PC-3 (cell line): Measurements from ENCODE around the gene LFNG. TPM values are rescaled to one million over a fixed set of nuclear protein-coding genes. Genes with fewer than 3 reads are reported as not detected.

Experiments
- ATAC-seq: fragments of 200-7000 bp; cut with Tn5 transposase; 2 replicates; pipeline ENCODE4 v1.9.1; 2020; ENCODE audit warnings: mild to moderate bottlenecking, moderate library complexity
- BruUV-seq: library from RNA; stranded (reverse); fragments of 400-500 nt; replicated peaks from 2 replicates; lab custom pipeline; 2021; lab: Mats Ljungman, UMichigan
- CTCF ChIA-PET: fragments of 300-600 bp; sonication (Branson Sonifier 250); formaldehyde crosslinking; loops from one replicate; lab custom pipeline; 2022; ENCODE audit warnings: antibody characterized with exemption; lab: Charles Lee
- POLR2A ChIA-PET: fragments of 300-600 bp; sonication (Branson Sonifier 250); formaldehyde crosslinking; loops from one replicate; lab custom pipeline; 2022; ENCODE audit warnings: antibody characterized with exemption; ENCODE audit not compliant: unreplicated experiment; lab: Charles Lee
- DNase-seq: peaks from one replicate; pipeline ENCODE4 v3.0.0-alpha.2; 2015
- H2AFZ ChIP-seq: fragments of 300-600 bp; sonication (generic); 2 replicates; pipeline ENCODE4 v1.6.0; 2016; ENCODE audit warnings: antibody characterized with exemption, low read length
- H3F3A ChIP-seq: fragments of 300-600 bp; sonication (generic); one replicate; pipeline ENCODE4 v1.6.0; 2017; ENCODE audit warnings: antibody characterized with exemption, low read length, control low read depth, mild to moderate bottlenecking; ENCODE audit not compliant: unreplicated experiment
- H3K27ac ChIP-seq: fragments of 300-600 bp; sonication (generic); 2 replicates; pipeline ENCODE4 v1.5.1; 2016; ENCODE audit warnings: mild to moderate bottlenecking, low read length
- H3K27me3 ChIP-seq: fragments of 300-600 bp; sonication (generic); 2 replicates; pipeline ENCODE4 v1.6.1; 2016; ENCODE audit warnings: low read length, mixed read lengths
- H3K36me3 ChIP-seq: fragments of 300-600 bp; sonication (generic); 2 replicates; pipeline ENCODE4 v1.6.1; 2016; ENCODE audit warnings: low read depth, mixed run types, low read length, mixed read lengths
- H3K4me1 ChIP-seq: fragments of 300-600 bp; sonication (generic); 2 replicates; pipeline ENCODE4 v1.5.1; 2016; ENCODE audit warnings: low read length; ENCODE audit not compliant: insufficient read depth
- H3K4me2 ChIP-seq: fragments of 300-600 bp; sonication (generic); 2 replicates; pipeline ENCODE4 v1.6.0; 2016; ENCODE audit warnings: low read length
- H3K4me3 ChIP-seq: fragments of 300-600 bp; sonication (generic); 2 replicates; pipeline ENCODE4 v1.5.1; 2016; ENCODE audit warnings: mild to moderate bottlenecking, low read length, mixed read lengths
- H3K79me2 ChIP-seq: fragments of 300-600 bp; sonication (generic); 2 replicates; pipeline ENCODE4 v1.6.1; 2017; ENCODE audit warnings: low read length, mixed read lengths
- H3K9ac ChIP-seq: fragments of 300-600 bp; sonication (generic); 2 replicates; pipeline ENCODE4 v1.6.0; 2016; ENCODE audit warnings: mild to moderate bottlenecking, low read length
- H3K9me2 ChIP-seq: fragments of 300-600 bp; sonication (generic); replicated peaks from 2 replicates; pipeline ENCODE4 v1.6.1; 2016; ENCODE audit warnings: mixed run types, low read length, mixed read lengths
- H3K9me3 ChIP-seq: fragments of 300-600 bp; sonication (generic); 2 replicates; pipeline ENCODE4 v1.6.1; 2016; ENCODE audit warnings: low read length, mixed read lengths
- H4K20me1 ChIP-seq: fragments of 300-600 bp; sonication (generic); 2 replicates; pipeline ENCODE4 v1.6.1; 2016; ENCODE audit warnings: low read length, mixed read lengths
- EZH2 ChIP-seq: fragments of 300-600 bp; sonication (generic); IDR thresholded peaks from one replicate; pipeline ENCODE4 v1.6.1; 2017; ENCODE audit warnings: antibody characterized with exemption, mild to moderate bottlenecking, low read length; ENCODE audit not compliant: unreplicated experiment
- EZH2phosphoT487 ChIP-seq: fragments of 300-600 bp; sonication (generic); IDR thresholded peaks from 2 replicates; pipeline ENCODE4 v1.6.1; 2018; ENCODE audit warnings: mild to moderate bottlenecking, antibody characterized with exemption, low read length, borderline replicate concordance
- intact Hi-C: fragments of 100-400 bp; cut with micrococcal nuclease; formaldehyde crosslinking; loops from 2 replicates; pipeline ENCODE4 v1.9.0; 2023
- total RNA-seq: library from RNA; depleted of rRNA; stranded (reverse); fragments of >200 nt; gene quantifications from 2 replicates; pipeline ENCODE4 v1.2.3, GENCODE V29; 2014
- TF ChIP-seq, protein P1 (sequence below): fragments of 300-600 bp; sonication (generic); conservative IDR thresholded peaks from 2 replicates; pipeline ENCODE4 v1.5.1; 2017; ENCODE audit warnings: antibody characterized with exemption, low read depth, mild to moderate bottlenecking, low read length

The LFNG gene
- total RNA-seq, 1 experiment from 2014 or later, result 7.7 TPM

DNA sequence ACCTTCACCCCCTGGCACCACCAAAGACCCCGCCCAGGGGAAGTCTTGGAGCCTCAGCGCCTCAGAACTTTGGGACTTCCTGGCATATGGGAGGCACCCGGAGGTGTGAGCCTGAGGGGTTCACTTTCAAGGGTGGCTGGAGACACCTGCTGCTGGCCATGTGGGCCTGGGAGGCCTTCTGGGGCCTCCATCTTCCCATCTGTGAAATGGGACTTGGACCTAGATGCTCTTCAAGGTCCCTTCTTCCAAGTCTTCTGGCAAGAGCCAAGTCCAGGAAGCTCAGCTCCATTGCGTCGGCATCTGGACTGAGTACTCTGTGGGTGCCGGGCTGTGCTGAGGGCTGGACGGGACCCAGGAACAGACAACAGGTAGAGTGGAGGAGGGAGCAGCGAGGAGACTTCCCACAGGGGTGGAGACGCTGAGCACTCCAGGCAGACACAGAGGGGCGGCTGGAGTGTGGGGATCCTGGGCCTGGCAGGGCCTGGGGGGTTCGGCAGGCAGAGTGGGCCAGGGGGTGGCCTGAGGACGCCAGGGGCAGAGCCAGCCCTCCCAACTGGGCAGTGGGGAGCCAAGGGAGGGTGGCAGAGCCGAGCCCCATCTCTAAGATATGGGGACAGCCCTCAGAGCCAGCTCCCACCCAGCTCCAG, 9.3 kb upstream of the LFNG start:
- POLR2A ChIA-PET, result no interaction called here
- Histone ChIP-seq H3K27me3 (no peaks in the 10 kb centered on the region), H3K79me2 (no peaks in the 10 kb centered on the region), H3K4me1 (peaks cover 13% of the 10 kb centered on the region), H3K27ac (no peak overlapping the region), H3K36me3 (no peaks in the 10 kb centered on the region), H3K9me3 (no peaks in the 10 kb centered on the region), H2AFZ (no peak overlapping the region), H4K20me1 (no peaks in the 10 kb centered on the region), H3K9ac (no peak overlapping the region), H3K4me3 (no peak overlapping the region), H3K4me2 (no peak overlapping the region), H3F3A (no peaks in the 10 kb centered on the region), H3K9me2 (no peaks in the 10 kb centered on the region)
- CTCF ChIA-PET, result no interaction called here
- no TSS peak for BruUV-seq
- no peak for ATAC-seq
- no peak for DNase-seq
- intact Hi-C loops, result no loop called here
- TF ChIP-seq EZH2phosphoT487 (no peak), EZH2 (no peak)
- TF ChIP-seq, protein P1, sequence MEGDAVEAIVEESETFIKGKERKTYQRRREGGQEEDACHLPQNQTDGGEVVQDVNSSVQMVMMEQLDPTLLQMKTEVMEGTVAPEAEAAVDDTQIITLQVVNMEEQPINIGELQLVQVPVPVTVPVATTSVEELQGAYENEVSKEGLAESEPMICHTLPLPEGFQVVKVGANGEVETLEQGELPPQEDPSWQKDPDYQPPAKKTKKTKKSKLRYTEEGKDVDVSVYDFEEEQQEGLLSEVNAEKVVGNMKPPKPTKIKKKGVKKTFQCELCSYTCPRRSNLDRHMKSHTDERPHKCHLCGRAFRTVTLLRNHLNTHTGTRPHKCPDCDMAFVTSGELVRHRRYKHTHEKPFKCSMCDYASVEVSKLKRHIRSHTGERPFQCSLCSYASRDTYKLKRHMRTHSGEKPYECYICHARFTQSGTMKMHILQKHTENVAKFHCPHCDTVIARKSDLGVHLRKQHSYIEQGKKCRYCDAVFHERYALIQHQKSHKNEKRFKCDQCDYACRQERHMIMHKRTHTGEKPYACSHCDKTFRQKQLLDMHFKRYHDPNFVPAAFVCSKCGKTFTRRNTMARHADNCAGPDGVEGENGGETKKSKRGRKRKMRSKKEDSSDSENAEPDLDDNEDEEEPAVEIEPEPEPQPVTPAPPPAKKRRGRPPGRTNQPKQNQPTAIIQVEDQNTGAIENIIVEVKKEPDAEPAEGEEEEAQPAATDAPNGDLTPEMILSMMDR, result no peak

GRCh38 chr7:2510909-2511768, 8.4 kb upstream of the LFNG start:
- TF ChIP-seq, protein P1, result no peak
- no peak for TF ChIP-seq EZH2
- TF ChIP-seq EZH2phosphoT487, result no peak
- Histone ChIP-seq H3K4me3 (no peak overlapping the region; the same call in 1 of the 2 replicates), H3F3A (no peaks in the 10 kb centered on the region), H3K9ac (no peak overlapping the region), H3K36me3 (no peaks in the 10 kb centered on the region), H3K79me2 (no peaks in the 10 kb centered on the region), H2AFZ (peak overlapping the region; percentile 51), H3K27me3 (no peaks in the 10 kb centered on the region), H3K4me2 (peak overlapping the region; percentile 75), H4K20me1 (no peaks in the 10 kb centered on the region), H3K9me3 (no peaks in the 10 kb centered on the region), H3K27ac (no peak overlapping the region), H3K9me2 (no peaks in the 10 kb centered on the region), H3K4me1 (peaks cover 13% of the 10 kb centered on the region)
- intact Hi-C loops, result no loop called here
- CTCF ChIA-PET, result interaction anchor here (0.6 kb wide), 1 partner anchor 42 kb away, joined by 3 read pairs; no protein-coding TSS in a partner anchor
- peak; percentile 79 for ATAC-seq
- no TSS peak for BruUV-seq
- peak; percentile 46 for DNase-seq
- POLR2A ChIA-PET, result no interaction called here
